K562 (cell line): ENCODE measurements around the gene RAI1. TPM values are rescaled to one million over a fixed set of nuclear protein-coding genes. Genes with fewer than 3 reads are reported as not detected.

Experiments used
- ATAC-seq: fragments of 200-7000 bp; cut with Tn5 transposase; 3 replicates; pipeline ENCODE4 v1.9.1; 2020; ENCODE audit warnings: moderate library complexity
- BruUV-seq: library from RNA; stranded (reverse); fragments of 400-500 nt; replicated peaks from 2 replicates; lab custom pipeline; 2021; lab: Mats Ljungman, UMichigan
- CTCF ChIA-PET: fragments of 300-600 bp; formaldehyde crosslinking; extraction: SDS; loops from one replicate; lab custom pipeline; 2021; ENCODE audit warnings: low intra/inter-chr PET ratio; lab: Yijun Ruan, JAX
- POLR2A ChIA-PET: fragments of 300-600, 350-650 bp; sonication (Branson Sonifier 250); formaldehyde crosslinking; extraction: SDS; loops from one replicate; lab custom pipeline; 2021; ENCODE audit warnings: antibody characterized with exemption, inconsistent platforms; lab: Yijun Ruan, JAX
- DNase-seq, 4 experiments: peaks; one replicate each; pipeline versions ENCODE4 v3.0.0 to v3.0.0-alpha.2; 2011 to 2018; ENCODE audit warnings: low spot score in 3 of 4, mixed read lengths in 3 of 4; ENCODE audit errors: extremely low read depth in 1 of 4
- FAIRE-seq: peaks from 2 replicates; lab custom pipeline; 2011; peaks lifted over from hg19 to GRCh38; lab: Jason Lieb, UNC
- H2AFZ ChIP-seq: 2 replicates; pipeline ENCODE4 v1.6.0; 2011; ENCODE audit warnings: low read depth, low read length, control low read depth, inconsistent platforms
- H3K27ac ChIP-seq: fragments of 200-600 bp; 3 replicates; pipeline ENCODE4 v1.8.0; 2011; ENCODE audit warnings: low read depth, mild to moderate bottlenecking, control low read depth, inconsistent platforms, low read length, moderate library complexity, mixed read lengths; ENCODE audit errors: extremely low read depth
- H3K27me3 ChIP-seq, 2 experiments: fragments of 300-600 bp in 1 of 2; 2 replicates in 1 of 2; 3 replicates in 1 of 2; pipeline versions ENCODE4 v1.6.0 to v1.8.0; 2011; ENCODE audit warnings: inconsistent platforms in 2 of 2, low read length in 2 of 2, mild to moderate bottlenecking in 1 of 2, mixed read lengths in 1 of 2, moderate library complexity in 1 of 2; ENCODE audit not compliant: control insufficient read depth in 2 of 2, insufficient read depth in 2 of 2
- H3K36me3 ChIP-seq: fragments of 300-600 bp; 3 replicates; pipeline ENCODE4 v1.8.0; 2011; ENCODE audit warnings: mild to moderate bottlenecking, low read length, inconsistent platforms; ENCODE audit not compliant: control insufficient read depth, insufficient read depth
- H3K4me1 ChIP-seq, 2 experiments: fragments of 200-600 bp in 1 of 2; replicated peaks in 1 of 2; 2 replicates in 1 of 2; 3 replicates in 1 of 2; pipeline versions ENCODE4 v1.5.1 to v1.8.0; 2011; ENCODE audit warnings: inconsistent platforms in 2 of 2, low read length in 2 of 2, mild to moderate bottlenecking in 1 of 2, mixed read lengths in 1 of 2, moderate library complexity in 1 of 2; ENCODE audit not compliant: control insufficient read depth in 2 of 2, insufficient read depth in 2 of 2
- H3K4me2 ChIP-seq: 2 replicates; pipeline ENCODE4 v1.6.1; 2011; ENCODE audit warnings: low read length, control low read depth, inconsistent platforms, mixed read lengths; ENCODE audit not compliant: insufficient read depth
- H3K4me3 ChIP-seq: fragments of 200-600 bp; sonication (generic), shearing (Covaris generic); 2 replicates; pipeline ENCODE4 v1.5.1; 2016; ENCODE audit warnings: control low read depth, inconsistent platforms
- H3K79me2 ChIP-seq: fragments of 200-600 bp; 3 replicates; pipeline ENCODE4 v1.8.0; 2011; ENCODE audit warnings: low read length, inconsistent platforms; ENCODE audit not compliant: control insufficient read depth, insufficient read depth
- H3K9ac ChIP-seq, 2 experiments: 2 replicates each; pipeline versions ENCODE4 v1.6.0 to v1.6.1; 2011; ENCODE audit warnings: low read depth in 2 of 2, low read length in 2 of 2, control low read depth in 1 of 2, inconsistent platforms in 1 of 2, mild to moderate bottlenecking in 1 of 2, mixed read lengths in 1 of 2; ENCODE audit not compliant: insufficient read depth in 1 of 2
- H3K9me1 ChIP-seq: one replicate; pipeline ENCODE4 v1.6.0; 2011; ENCODE audit warnings: inconsistent platforms, mild to moderate bottlenecking, low read length, moderate library complexity; ENCODE audit not compliant: control insufficient read depth, insufficient read depth
- H3K9me3 ChIP-seq: replicated peaks from 2 replicates; pipeline ENCODE4 v1.5.1; 2011; ENCODE audit warnings: low read depth, low read length, inconsistent platforms; ENCODE audit not compliant: control insufficient read depth, insufficient read depth
- H4K20me1 ChIP-seq: replicated peaks from 2 replicates; pipeline ENCODE4 v1.6.1; 2011; ENCODE audit warnings: low read length, inconsistent platforms, mixed read lengths; ENCODE audit not compliant: control insufficient read depth, insufficient read depth
- CEBPB ChIP-seq: fragments of 450-650 bp; IDR thresholded peaks from 2 replicates; pipeline ENCODE4 v1.6.1; 2016; ENCODE audit warnings: missing genetic modification characterization, missing compliant biosample characterization
- ESRRB ChIP-seq: fragments of 250-450 bp; sonication (Bioruptor Pico); IDR thresholded peaks from 2 replicates; pipeline ENCODE4 v1.5.0; 2020; ENCODE audit warnings: mild to moderate bottlenecking, moderate library complexity, borderline replicate concordance
- IRF1 ChIP-seq: sonication (generic); formaldehyde crosslinking; IDR thresholded peaks from 2 replicates; pipeline ENCODE4 v1.8.0; 2022; ENCODE audit warnings: missing genetic modification reagents, mild to moderate bottlenecking, borderline replicate concordance
- MXD1 ChIP-seq: fragments of 250-450 bp; sonication (Bioruptor Pico); IDR thresholded peaks from 2 replicates; pipeline ENCODE4 v1.8.0; 2021; ENCODE audit warnings: borderline replicate concordance, mild to moderate bottlenecking, moderate library complexity; ENCODE audit not compliant: poor library complexity, severe bottlenecking
- NR4A1 ChIP-seq, 2 experiments: fragments of 250-450 bp in 1 of 2; fragments of 450-650 bp in 1 of 2; sonication (Bioruptor Pico) in 1 of 2; IDR thresholded peaks; 2 replicates each; pipeline versions ENCODE4 v1.4.0 to v1.6.1; 2016 to 2020; ENCODE audit warnings: mild to moderate bottlenecking in 2 of 2, missing compliant biosample characterization in 1 of 2, missing genetic modification characterization in 1 of 2, moderate library complexity in 1 of 2
- NUFIP1 ChIP-seq: fragments of 450-650 bp; IDR thresholded peaks from 2 replicates; pipeline ENCODE4 v1.6.1; 2018; ENCODE audit not compliant: partially characterized antibody
- RAD21 ChIP-seq, 2 experiments: fragments of 250-450 bp in 1 of 2; fragments of 450-650 bp in 1 of 2; sonication (Bioruptor Pico) in 1 of 2; formaldehyde crosslinking in 1 of 2; IDR thresholded peaks in 1 of 2; conservative IDR thresholded peaks in 1 of 2; 2 replicates each; pipeline versions ENCODE4 v1.4.0 to v1.8.0; 2020 to 2022; ENCODE audit warnings: mild to moderate bottlenecking in 2 of 2, moderate library complexity in 1 of 2
- SMARCB1 ChIP-seq: IDR thresholded peaks from 2 replicates; pipeline ENCODE4 v1.6.1; 2011; ENCODE audit warnings: improper control_type of control experiment, low read depth; ENCODE audit not compliant: insufficient read length
- STAT6 ChIP-seq: sonication (generic); formaldehyde crosslinking; IDR thresholded peaks from 2 replicates; pipeline ENCODE4 v1.8.1; 2023; ENCODE audit warnings: mild to moderate bottlenecking, missing genetic modification reagents
- TOE1 ChIP-seq, 2 experiments: fragments of 450-650 bp in 1 of 2; sonication (generic) in 1 of 2; formaldehyde crosslinking in 1 of 2; IDR thresholded peaks; 2 replicates each; pipeline versions ENCODE4 v1.7.1 to v1.8.0; 2016 to 2022; ENCODE audit warnings: borderline replicate concordance in 2 of 2, mild to moderate bottlenecking in 2 of 2, antibody characterized with exemption in 1 of 2, inconsistent platforms in 1 of 2, low read depth in 1 of 2, missing genetic modification reagents in 1 of 2, moderate library complexity in 1 of 2
- WHSC1 ChIP-seq: IDR thresholded peaks from one replicate; pipeline ENCODE4 v1.6.1; 2012; ENCODE audit warnings: low read length, control low read depth, inconsistent platforms
- ZBTB7A ChIP-seq: IDR thresholded peaks from 2 replicates; pipeline ENCODE4 v1.6.1; 2011; ENCODE audit warnings: low read depth, mild to moderate bottlenecking, low read length, moderate library complexity, borderline replicate concordance; ENCODE audit not compliant: control insufficient read depth
- ZFP36 ChIP-seq: fragments of 150-350 bp; IDR thresholded peaks from 2 replicates; pipeline ENCODE4 v1.6.1; 2018; ENCODE audit warnings: low read length, low read depth; ENCODE audit not compliant: partially characterized antibody
- ZNF175 ChIP-seq: fragments of 200-800 bp; sonication (Bioruptor generic); IDR thresholded peaks from 2 replicates; pipeline ENCODE4 v1.6.1; 2016; ENCODE audit warnings: low read depth, mild to moderate bottlenecking, missing genetic modification characterization, missing compliant biosample characterization
- ZNF232 ChIP-seq: sonication (generic); formaldehyde crosslinking; IDR thresholded peaks from 2 replicates; pipeline ENCODE4 v1.8.0; 2022; ENCODE audit warnings: mild to moderate bottlenecking, missing genetic modification reagents
- WGBS: fragments of 100-300 bp; shearing (Covaris generic); methylation state at CpG from one replicate; pipeline ENCODE4 v1.1.6; 2016; ENCODE audit warnings: low coverage, mixed read lengths; ENCODE audit not compliant: insufficient coverage; ENCODE audit errors: missing lambda C conversion rate; 5-methylcytosine and 5-hydroxymethylcytosine counted together
- in situ Hi-C: fragments of 300-500 bp; cut with MboI; formaldehyde crosslinking; loops from 4 replicates; pipeline ENCODE4 v1.15.0; 2018; ENCODE audit warnings: inconsistent platforms, mixed read lengths
- intact Hi-C: fragments of 100-400 bp; cut with micrococcal nuclease; formaldehyde crosslinking; loops from 2 replicates; pipeline ENCODE4 v1.14.2; 2022
- polyA plus RNA-seq, 8 experiments: library from polyadenylated mRNA; depleted of rRNA in 4 of 8; stranded (reverse) in 5 of 8; unstranded in 3 of 8; fragments of >200 nt; fragmentation: Nextera tagmentation in 2 of 8; fragmentation: Illumina TruSeq in 1 of 8; extraction: Ambion mirVana in 2 of 8; extraction: Trizol in 1 of 8; gene quantifications; 2 replicates each; pipeline versions ENCODE4 v1.2.1 to v1.2.3, GENCODE V29; 2011 to 2014; ENCODE audit warnings: inconsistent platforms in 1 of 8, missing spikeins in 1 of 8
- total RNA-seq, 7 experiments: library from RNA; depleted of rRNA in 6 of 7; stranded (reverse); fragments of >200 nt in 6 of 7; fragmentation: Illumina TruSeq in 2 of 7; extraction: Trizol in 2 of 7; gene quantifications; 2 replicates each; pipeline versions ENCODE4 v1.2.1 to v1.2.3, GENCODE V29; 2011 to 2021; ENCODE audit warnings: low replicate concordance in 1 of 7

Gene RAI1
- total and polyA plus RNA-seq, 9 of the 15 experiments (the other 6 are each of a cell fraction or from before 2014, with no cell fraction given): 0.68 to 19.9 (median 5.5) TPM

DNA sequence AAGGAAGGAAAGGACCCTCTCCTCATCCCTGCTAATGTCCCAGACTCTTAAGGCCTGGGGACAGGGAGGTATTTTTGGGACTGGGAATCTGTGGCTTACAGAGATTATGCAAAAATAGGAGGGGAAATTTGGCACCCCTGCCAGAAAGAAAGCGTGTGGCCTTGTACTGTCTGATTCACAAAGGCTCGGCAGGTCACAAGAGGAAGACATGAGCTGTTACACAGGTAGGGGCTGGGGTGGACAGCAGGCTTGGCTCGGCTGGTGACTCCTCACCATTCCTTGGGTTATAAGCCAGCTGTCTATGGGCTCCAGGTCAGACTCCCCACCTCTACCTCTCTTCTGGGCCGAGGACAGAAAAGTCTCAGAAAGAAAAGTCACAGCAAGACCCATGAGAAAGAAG lies 176.2 kb downstream of the RAI1 start:
- Histone ChIP-seq H3K36me3 (no peaks in the 10 kb centered on the region), H3K4me3 (no peak overlapping the region), H3K79me2 (no peaks in the 10 kb centered on the region), H2AFZ (no peak overlapping the region), H3K9ac (no peak overlapping the region), H3K27me3 (no peaks in the 10 kb centered on the region), H4K20me1 (no peaks in the 10 kb centered on the region), H3K4me1 (peaks cover 0 to 5% of the 10 kb centered on the region in 2 experiments; a peak in 3 of 5 replicates), H3K9me3 (no peaks in the 10 kb centered on the region), H3K9me1 (no peaks in the 10 kb centered on the region), H3K27ac (no peak overlapping the region), H3K4me2 (no peak overlapping the region)
- FAIRE-seq (no peak), DNase-seq (no peak), ATAC-seq (no peak)
- ChIA-PET CTCF (interaction anchor here (0.6 kb wide), 1 partner anchor 24 kb away, joined by 3 read pairs; no protein-coding TSS in a partner anchor), POLR2A (interaction anchor here (1.3 kb wide), 1 partner anchor 21 kb away, joined by 3 read pairs; the partner anchor contains the start of gene SREBF1)
- no TSS peak for BruUV-seq
- intact Hi-C loops: no loop called here
- in situ Hi-C loops: loop anchor here (5.0 kb wide), 1 partner anchor 40 kb away; no protein-coding TSS in a partner anchor
- WGBS: 54% methylated on average over 3 of the region's 4 CpGs
- TF ChIP-seq ESRRB (no peak), ZBTB7A (no peak), CEBPB (tag) (no peak), MXD1 (no peak), ZNF232 (CRISPR knock-in tag) (no peak), TOE1 (IDR thresholded peaks at IDR 0.05; ENCODE audit: borderline replicate concordance) (no peak), TOE1 (CRISPR knock-in tag; IDR thresholded peaks at IDR 0.05; ENCODE audit: borderline replicate concordance, low read depth) (no peak), ZFP36 (no peak), STAT6 (no peak), ZNF175 (CRISPR knock-in tag) (no peak), IRF1 (no peak), NUFIP1 (no peak), NR4A1 (CRISPR knock-in tag; IDR thresholded peaks at IDR 0.05) (no peak), NR4A1 (tag; IDR thresholded peaks at IDR 0.05) (no peak), SMARCB1 (no peak), RAD21 (CRISPR knock-in tag; conservative IDR thresholded peaks at IDR 0.05 in 1 of 2, IDR thresholded peaks at IDR 0.05 in 1 of 2) (no peak), WHSC1 (no peak)
